ENCODE results near the gene TCERG1.

Gene TCERG1

DNA sequence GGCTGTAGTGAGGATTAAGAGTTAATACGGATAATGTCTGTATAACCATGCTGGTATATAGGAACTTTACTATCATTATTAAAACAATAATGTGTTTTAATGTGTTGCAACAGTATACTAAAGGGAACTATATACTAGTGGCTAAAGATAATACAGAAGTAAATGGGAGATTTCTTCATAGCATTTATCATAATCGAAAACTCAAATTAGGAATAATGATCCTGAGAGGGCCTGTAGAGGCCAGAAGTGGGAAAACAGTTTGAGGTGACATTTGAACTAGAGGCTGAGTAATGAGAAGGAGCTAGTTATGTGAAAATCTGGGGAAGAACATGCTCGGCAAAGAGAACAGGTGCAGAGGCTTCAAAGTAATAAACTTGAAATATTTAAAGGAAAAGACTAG, 2.9 kb downstream of the TCERG1 start:
- H3K4me1 ChIP-seq (ENCODE audit: control insufficient read depth in 2 of 2, insufficient read depth in 2 of 2, low read length in 2 of 2): peaks cover 27 to 30% of the 10 kb centered on the region in 2 donors
- H3K4me3 ChIP-seq (ENCODE audit: low read length in 2 of 2): no peak overlapping the region
- H3K27me3 ChIP-seq (ENCODE audit: control insufficient read depth in 2 of 2, insufficient read depth in 2 of 2, low read length in 2 of 2): no peaks in the 10 kb centered on the region
- H3K36me3 ChIP-seq (ENCODE audit: control insufficient read depth in 2 of 2, insufficient read depth in 2 of 2, low read length in 2 of 2): peaks cover 0 to 2% of the 10 kb centered on the region in 2 donors
- H3K27ac ChIP-seq (ENCODE audit: low read depth in 2 of 2, low read length in 2 of 2): no peak overlapping the region
- no peak overlapping the region for H3K9ac ChIP-seq (ENCODE audit: low read depth in 1 of 2, low read length in 2 of 2)
- no peaks in the 10 kb centered on the region for H3K9me3 ChIP-seq (ENCODE audit: control insufficient read depth in 2 of 2, low read length in 2 of 2)

DNA sequence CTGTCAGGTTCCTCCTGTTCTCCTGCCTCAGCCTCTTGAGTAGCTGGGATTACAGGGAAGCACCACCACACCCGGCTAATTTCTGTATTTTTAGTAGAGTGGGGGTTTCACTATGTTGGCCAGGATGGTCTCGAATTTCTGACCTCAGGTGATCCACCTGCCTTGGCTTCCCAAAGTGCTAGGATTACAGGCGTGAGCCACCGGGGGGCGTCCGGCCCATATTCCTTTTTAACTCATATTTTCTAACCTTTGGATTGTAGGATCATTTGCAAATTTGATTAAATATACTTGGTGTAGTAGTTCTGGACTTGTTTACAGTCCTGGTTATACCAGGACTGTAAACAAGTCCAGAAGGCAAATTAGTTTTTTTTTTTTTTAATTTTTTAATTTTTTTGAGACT, 4.3 kb downstream of the TCERG1 start:
- H3K27ac ChIP-seq (ENCODE audit: low read depth in 2 of 2, low read length in 2 of 2): no peak overlapping the region
- H3K4me1 ChIP-seq (ENCODE audit: control insufficient read depth in 2 of 2, insufficient read depth in 2 of 2, low read length in 2 of 2): peaks cover 27 to 30% of the 10 kb centered on the region in 2 donors

DNA sequence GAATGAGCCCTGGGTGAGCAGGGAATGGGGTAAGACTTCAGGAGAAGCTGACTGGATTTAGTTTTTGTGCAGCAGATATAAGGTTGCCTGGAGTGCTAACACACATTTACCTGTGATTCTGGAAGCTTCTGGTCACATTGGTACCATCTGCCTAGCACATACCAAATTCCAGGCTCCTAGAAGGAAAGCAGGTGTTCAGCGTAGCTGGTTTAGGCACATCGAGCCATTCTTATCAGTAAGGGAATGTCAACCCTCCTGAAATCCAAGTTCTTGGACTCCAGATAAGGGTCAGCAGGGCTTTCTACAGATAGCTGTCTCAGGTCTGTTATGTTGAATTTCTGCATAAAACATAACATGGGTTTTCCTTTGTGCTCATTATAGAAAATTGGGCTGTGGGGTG, 10.3 kb downstream of the TCERG1 start:
- Histone ChIP-seq H3K36me3 (ENCODE audit: control insufficient read depth in 2 of 2, insufficient read depth in 2 of 2, low read length in 2 of 2) (peaks cover 28 to 30% of the 10 kb centered on the region in 2 donors), H3K27ac (ENCODE audit: low read depth in 2 of 2, low read length in 2 of 2) (no peak overlapping the region), H3K4me3 (ENCODE audit: low read length in 2 of 2) (no peak overlapping the region), H3K9me3 (ENCODE audit: control insufficient read depth in 2 of 2, low read length in 2 of 2) (peaks cover 0 to 3% of the 10 kb centered on the region in 2 donors), H3K27me3 (ENCODE audit: control insufficient read depth in 2 of 2, insufficient read depth in 2 of 2, low read length in 2 of 2) (no peaks in the 10 kb centered on the region), H3K4me1 (ENCODE audit: control insufficient read depth in 2 of 2, insufficient read depth in 2 of 2, low read length in 2 of 2) (no peaks in the 10 kb centered on the region), H3K9ac (ENCODE audit: low read depth in 1 of 2, low read length in 2 of 2) (no peak overlapping the region)

More for the DNA sequence above, 4.3 kb downstream of the TCERG1 start:
- H3K27me3 ChIP-seq (ENCODE audit: control insufficient read depth in 2 of 2, insufficient read depth in 2 of 2, low read length in 2 of 2): no peaks in the 10 kb centered on the region
- no peak overlapping the region for H3K9ac ChIP-seq (ENCODE audit: low read depth in 1 of 2, low read length in 2 of 2)
- no peak overlapping the region for H3K4me3 ChIP-seq (ENCODE audit: low read length in 2 of 2)
- peaks cover 8 to 10% of the 10 kb centered on the region in 2 donors for H3K36me3 ChIP-seq (ENCODE audit: control insufficient read depth in 2 of 2, insufficient read depth in 2 of 2, low read length in 2 of 2)
- no peaks in the 10 kb centered on the region for H3K9me3 ChIP-seq (ENCODE audit: control insufficient read depth in 2 of 2, low read length in 2 of 2)

DNA sequence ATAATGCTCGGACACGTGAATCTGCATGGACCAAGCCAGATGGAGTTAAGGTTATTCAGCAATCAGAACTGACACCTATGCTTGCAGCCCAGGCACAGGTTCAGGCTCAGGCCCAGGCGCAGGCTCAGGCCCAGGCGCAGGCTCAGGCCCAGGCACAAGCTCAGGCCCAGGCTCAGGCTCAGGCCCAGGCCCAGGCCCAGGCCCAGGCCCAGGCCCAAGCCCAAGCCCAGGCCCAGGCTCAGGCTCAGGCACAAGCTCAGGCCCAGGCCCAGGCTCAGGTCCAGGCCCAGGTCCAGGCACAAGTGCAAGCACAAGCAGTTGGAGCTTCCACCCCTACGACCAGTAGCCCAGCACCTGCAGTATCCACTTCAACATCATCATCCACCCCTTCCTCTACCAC, 11.8 kb downstream of the TCERG1 start:
- Histone ChIP-seq H3K4me3 (ENCODE audit: low read length in 2 of 2) (no peak overlapping the region), H3K9ac (ENCODE audit: low read depth in 1 of 2, low read length in 2 of 2) (no peak overlapping the region), H3K36me3 (ENCODE audit: control insufficient read depth in 2 of 2, insufficient read depth in 2 of 2, low read length in 2 of 2) (peaks cover 34 to 36% of the 10 kb centered on the region in 2 donors)

DNA sequence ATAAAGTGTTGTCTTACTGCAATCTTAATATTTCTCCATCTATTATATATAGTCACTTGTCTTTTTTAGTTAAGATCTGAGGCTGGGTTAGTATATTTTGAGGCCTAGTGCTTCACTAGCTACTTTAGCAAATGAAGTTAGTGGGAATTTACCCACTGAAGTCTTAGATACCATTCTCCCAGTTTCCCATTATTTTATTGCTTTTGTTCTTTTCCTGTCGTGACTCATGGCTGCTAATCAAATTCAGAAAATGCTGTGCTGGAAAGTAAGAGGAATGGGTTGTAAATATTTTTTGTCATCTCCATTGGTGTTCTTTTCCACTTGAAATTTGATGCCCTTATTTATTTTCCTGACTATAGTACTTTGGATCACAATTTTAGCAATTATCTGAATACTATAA, 14.2 kb downstream of the TCERG1 start:
- Histone ChIP-seq H3K9ac (ENCODE audit: low read depth in 1 of 2, low read length in 2 of 2) (no peak overlapping the region), H3K27me3 (ENCODE audit: control insufficient read depth in 2 of 2, insufficient read depth in 2 of 2, low read length in 2 of 2) (no peaks in the 10 kb centered on the region), H3K27ac (ENCODE audit: low read depth in 2 of 2, low read length in 2 of 2) (no peak overlapping the region), H3K9me3 (ENCODE audit: control insufficient read depth in 2 of 2, low read length in 2 of 2) (peaks cover 0 to 3% of the 10 kb centered on the region in 2 donors), H3K36me3 (ENCODE audit: control insufficient read depth in 2 of 2, insufficient read depth in 2 of 2, low read length in 2 of 2) (peaks cover 37 to 40% of the 10 kb centered on the region in 2 donors), H3K4me3 (ENCODE audit: low read length in 2 of 2) (no peak overlapping the region), H3K4me1 (ENCODE audit: control insufficient read depth in 2 of 2, insufficient read depth in 2 of 2, low read length in 2 of 2) (peaks cover 6 to 12% of the 10 kb centered on the region in 2 donors)

More for the DNA sequence above, 11.8 kb downstream of the TCERG1 start:
- Histone ChIP-seq H3K27me3 (ENCODE audit: control insufficient read depth in 2 of 2, insufficient read depth in 2 of 2, low read length in 2 of 2) (no peaks in the 10 kb centered on the region), H3K9me3 (ENCODE audit: control insufficient read depth in 2 of 2, low read length in 2 of 2) (peaks cover 0 to 3% of the 10 kb centered on the region in 2 donors), H3K4me1 (ENCODE audit: control insufficient read depth in 2 of 2, insufficient read depth in 2 of 2, low read length in 2 of 2) (peaks cover 6 to 9% of the 10 kb centered on the region in 2 donors), H3K27ac (ENCODE audit: low read depth in 2 of 2, low read length in 2 of 2) (no peak overlapping the region)

DNA sequence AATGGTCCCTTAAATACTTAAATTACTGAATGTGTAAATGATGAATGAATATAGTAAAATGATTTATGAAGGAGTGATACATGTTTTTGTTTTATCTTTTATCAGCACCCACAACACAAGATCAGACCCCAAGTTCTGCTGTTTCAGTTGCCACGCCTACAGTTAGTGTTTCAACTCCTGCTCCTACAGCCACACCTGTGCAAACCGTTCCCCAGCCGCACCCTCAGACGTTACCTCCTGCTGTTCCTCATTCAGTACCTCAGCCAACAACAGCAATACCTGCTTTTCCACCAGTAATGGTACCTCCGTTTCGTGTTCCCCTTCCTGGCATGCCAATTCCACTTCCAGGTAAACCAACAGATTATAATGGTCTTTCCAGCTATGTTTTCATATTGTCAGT, 16.3 kb downstream of the TCERG1 start:
- peaks cover 0 to 3% of the 10 kb centered on the region in 2 donors for H3K9me3 ChIP-seq (ENCODE audit: control insufficient read depth in 2 of 2, low read length in 2 of 2)
- H3K27ac ChIP-seq (ENCODE audit: low read depth in 2 of 2, low read length in 2 of 2): peak overlapping the region; percentile 61 to 63
- no peaks in the 10 kb centered on the region for H3K27me3 ChIP-seq (ENCODE audit: control insufficient read depth in 2 of 2, insufficient read depth in 2 of 2, low read length in 2 of 2)
- peaks cover 30 to 37% of the 10 kb centered on the region in 2 donors for H3K36me3 ChIP-seq (ENCODE audit: control insufficient read depth in 2 of 2, insufficient read depth in 2 of 2, low read length in 2 of 2)
- peaks cover 6 to 12% of the 10 kb centered on the region in 2 donors for H3K4me1 ChIP-seq (ENCODE audit: control insufficient read depth in 2 of 2, insufficient read depth in 2 of 2, low read length in 2 of 2)
- no peak overlapping the region for H3K4me3 ChIP-seq (ENCODE audit: low read length in 2 of 2)
- H3K9ac ChIP-seq (ENCODE audit: low read depth in 1 of 2, low read length in 2 of 2): no peak overlapping the region

DNA sequence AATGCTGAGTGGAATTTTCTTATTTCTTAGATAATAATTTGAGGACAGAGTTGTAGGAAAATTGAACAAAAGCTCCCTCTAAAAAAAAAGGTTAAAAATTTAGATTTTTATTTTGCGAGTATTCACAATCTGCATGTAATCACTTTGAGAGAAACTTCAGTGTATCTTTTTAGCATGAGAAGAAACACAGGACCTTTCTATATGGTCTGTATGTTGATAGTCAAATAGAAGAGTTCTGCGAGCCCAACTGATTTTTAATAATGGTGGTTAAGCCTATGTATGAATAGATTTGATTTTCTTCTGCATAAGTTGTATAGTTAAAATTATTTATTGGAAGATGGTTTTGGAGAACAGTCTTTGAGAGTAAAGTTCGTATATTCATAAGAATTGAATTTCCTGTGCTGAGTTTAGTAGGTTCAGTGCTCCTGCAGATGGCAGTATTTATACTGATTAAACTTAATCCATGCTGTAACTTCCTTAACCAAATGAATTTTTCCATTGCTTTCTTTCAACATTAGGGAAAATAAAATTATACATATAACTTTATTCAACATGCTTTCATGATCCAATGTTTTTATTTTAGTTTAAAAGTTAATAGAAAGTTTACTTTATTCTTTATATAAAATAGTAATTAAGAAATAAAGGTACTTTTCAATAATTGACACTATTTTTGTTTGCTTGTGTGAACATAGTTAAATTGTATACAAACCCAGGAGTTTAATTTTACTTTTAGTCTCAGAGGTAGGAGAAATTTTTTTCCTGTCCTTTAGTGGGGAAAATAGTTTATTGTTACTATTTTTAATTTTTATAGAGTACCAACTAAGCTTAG, 19.6 kb downstream of the TCERG1 start:
- no peak overlapping the region for H3K4me3 ChIP-seq (ENCODE audit: low read length in 2 of 2)
- H3K27ac ChIP-seq (ENCODE audit: low read depth in 2 of 2, low read length in 2 of 2): no peak overlapping the region
- no peaks in the 10 kb centered on the region for H3K9me3 ChIP-seq (ENCODE audit: control insufficient read depth in 2 of 2, low read length in 2 of 2)
- H3K4me1 ChIP-seq (ENCODE audit: control insufficient read depth in 2 of 2, insufficient read depth in 2 of 2, low read length in 2 of 2): peaks cover 6 to 12% of the 10 kb centered on the region in 2 donors
- no peaks in the 10 kb centered on the region for H3K27me3 ChIP-seq (ENCODE audit: control insufficient read depth in 2 of 2, insufficient read depth in 2 of 2, low read length in 2 of 2)
- H3K36me3 ChIP-seq (ENCODE audit: control insufficient read depth in 2 of 2, insufficient read depth in 2 of 2, low read length in 2 of 2): peaks cover 36 to 42% of the 10 kb centered on the region in 2 donors
- no peak overlapping the region for H3K9ac ChIP-seq (ENCODE audit: low read depth in 1 of 2, low read length in 2 of 2)

DNA sequence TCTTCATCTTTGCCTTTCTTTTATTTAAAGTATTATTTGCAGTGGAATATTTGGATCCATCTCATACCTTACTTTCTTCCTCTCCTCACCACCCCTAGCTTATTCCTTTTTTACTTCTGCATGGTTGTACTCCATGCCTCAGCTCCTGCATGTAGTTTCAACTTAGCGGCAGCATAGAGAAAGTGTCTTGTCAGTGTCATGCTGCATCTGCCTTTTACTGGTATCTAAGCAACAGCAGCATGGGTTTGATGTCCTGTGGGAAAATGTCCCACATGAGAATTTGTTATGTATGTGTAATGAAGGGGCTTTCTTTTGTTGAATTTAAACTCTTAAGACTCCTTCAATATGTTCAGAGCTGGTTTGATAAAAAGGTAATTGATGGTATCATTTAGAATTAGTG, 20.6 kb downstream of the TCERG1 start:
- no peak overlapping the region for H3K4me3 ChIP-seq (ENCODE audit: low read length in 2 of 2)
- H3K9me3 ChIP-seq (ENCODE audit: control insufficient read depth in 2 of 2, low read length in 2 of 2): no peaks in the 10 kb centered on the region
- H3K27ac ChIP-seq (ENCODE audit: low read depth in 2 of 2, low read length in 2 of 2): no peak overlapping the region
- H3K27me3 ChIP-seq (ENCODE audit: control insufficient read depth in 2 of 2, insufficient read depth in 2 of 2, low read length in 2 of 2): no peaks in the 10 kb centered on the region
- H3K36me3 ChIP-seq (ENCODE audit: control insufficient read depth in 2 of 2, insufficient read depth in 2 of 2, low read length in 2 of 2): peaks cover 44 to 50% of the 10 kb centered on the region in 2 donors
- peaks cover 6 to 12% of the 10 kb centered on the region in 2 donors for H3K4me1 ChIP-seq (ENCODE audit: control insufficient read depth in 2 of 2, insufficient read depth in 2 of 2, low read length in 2 of 2)
- no peak overlapping the region for H3K9ac ChIP-seq (ENCODE audit: low read depth in 1 of 2, low read length in 2 of 2)

DNA sequence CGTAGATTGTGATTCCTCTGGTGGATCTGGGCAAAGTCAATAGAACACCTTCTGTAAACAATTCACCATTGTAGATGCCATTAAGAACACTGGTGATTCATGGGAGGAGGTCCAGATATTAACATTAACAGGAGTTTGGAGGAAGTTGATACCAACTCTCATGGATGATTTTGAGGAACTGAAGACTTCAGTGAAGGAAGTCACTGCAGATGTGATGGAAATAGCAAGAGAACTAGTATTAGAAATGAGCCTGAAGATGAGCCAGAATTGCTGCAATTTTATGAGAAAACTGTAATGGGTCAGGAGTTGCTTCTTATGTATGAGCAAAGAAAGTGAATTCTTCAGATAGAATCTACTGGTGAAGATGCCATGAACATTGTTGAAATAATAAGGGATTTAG, 26.9 kb downstream of the TCERG1 start:
- peaks cover 50 to 56% of the 10 kb centered on the region in 2 donors for H3K36me3 ChIP-seq (ENCODE audit: control insufficient read depth in 2 of 2, insufficient read depth in 2 of 2, low read length in 2 of 2)

DNA sequence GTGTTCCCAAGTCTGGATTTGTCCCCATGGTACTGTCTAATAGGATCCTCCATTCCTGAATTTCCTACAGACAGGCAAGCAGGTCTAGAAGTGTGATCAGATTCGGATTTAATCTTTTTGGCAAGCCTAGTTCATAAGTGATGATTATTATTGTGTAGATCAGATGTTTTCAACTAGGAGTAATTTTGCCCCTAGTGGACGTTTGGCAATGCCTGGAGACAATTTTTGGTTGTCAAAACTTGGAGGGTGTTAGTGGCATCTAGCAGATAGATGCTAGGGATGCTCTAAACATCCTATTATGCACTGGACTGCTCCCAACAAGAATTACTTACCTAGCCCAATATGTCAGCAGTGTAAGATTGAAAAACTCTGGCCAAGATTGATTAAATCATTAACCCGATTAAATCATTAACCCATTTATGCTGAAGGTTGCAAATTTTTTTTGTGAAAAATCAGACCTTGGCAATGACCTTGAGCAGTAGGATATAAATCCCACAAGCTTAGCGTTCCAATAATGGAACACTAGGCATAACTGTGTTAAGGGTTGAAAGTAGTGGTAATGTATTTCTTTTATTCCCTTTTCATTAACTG, 28.2 kb downstream of the TCERG1 start:
- no peaks in the 10 kb centered on the region for H3K4me1 ChIP-seq (ENCODE audit: control insufficient read depth in 2 of 2, insufficient read depth in 2 of 2, low read length in 2 of 2)

More for the DNA sequence above, 26.9 kb downstream of the TCERG1 start:
- Histone ChIP-seq H3K9ac (ENCODE audit: low read depth in 1 of 2, low read length in 2 of 2) (no peak overlapping the region), H3K27ac (ENCODE audit: low read depth in 2 of 2, low read length in 2 of 2) (no peak overlapping the region), H3K4me1 (ENCODE audit: control insufficient read depth in 2 of 2, insufficient read depth in 2 of 2, low read length in 2 of 2) (no peaks in the 10 kb centered on the region), H3K9me3 (ENCODE audit: control insufficient read depth in 2 of 2, low read length in 2 of 2) (no peaks in the 10 kb centered on the region), H3K4me3 (ENCODE audit: low read length in 2 of 2) (no peak overlapping the region), H3K27me3 (ENCODE audit: control insufficient read depth in 2 of 2, insufficient read depth in 2 of 2, low read length in 2 of 2) (no peaks in the 10 kb centered on the region)

More for the DNA sequence above, 28.2 kb downstream of the TCERG1 start:
- Histone ChIP-seq H3K36me3 (ENCODE audit: control insufficient read depth in 2 of 2, insufficient read depth in 2 of 2, low read length in 2 of 2) (peaks cover 54 to 56% of the 10 kb centered on the region in 2 donors), H3K4me3 (ENCODE audit: low read length in 2 of 2) (no peak overlapping the region), H3K9ac (ENCODE audit: low read depth in 1 of 2, low read length in 2 of 2) (no peak overlapping the region), H3K9me3 (ENCODE audit: control insufficient read depth in 2 of 2, low read length in 2 of 2) (no peaks in the 10 kb centered on the region), H3K27me3 (ENCODE audit: control insufficient read depth in 2 of 2, insufficient read depth in 2 of 2, low read length in 2 of 2) (no peaks in the 10 kb centered on the region), H3K27ac (ENCODE audit: low read depth in 2 of 2, low read length in 2 of 2) (no peak overlapping the region)
